Fibroblast of skin of right quadriceps (primary cell): Measurements from ENCODE around the gene CST1.

Source experiments
- DNase-seq: peaks from one replicate; pipeline ENCODE4 v3.0.0-alpha.2; 2013

Gene CST1

DNA sequence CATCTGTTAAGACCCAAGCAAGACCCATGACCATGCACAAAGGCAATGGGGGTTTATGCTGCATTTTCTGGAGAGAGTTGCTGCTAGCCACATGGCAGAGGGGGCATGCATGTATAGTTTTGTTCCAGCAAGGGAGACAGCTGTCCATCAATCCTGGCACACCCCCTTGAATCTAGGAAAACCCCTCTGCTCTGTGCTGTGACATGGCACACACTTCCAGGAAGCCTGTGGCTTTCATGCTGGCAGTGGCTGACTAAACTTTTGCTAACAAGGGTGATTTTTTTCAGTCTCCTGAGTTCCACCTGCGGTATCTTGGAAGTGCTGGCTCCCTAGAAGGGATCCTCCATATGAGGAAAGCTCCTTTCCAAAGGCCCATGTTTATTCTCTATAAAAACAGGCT is 52.8 kb downstream of the CST1 start:
- no peak for DNase-seq
